ENCODE data around the gene STARD5.

Gene STARD5

GRCh38 chr15:81358248-81358647, 34.3 kb upstream of the STARD5 start:
- TF ChIP-seq MAX (IDR thresholded peaks at IDR 0.05) (no peak), TCF12 (IDR thresholded peaks at IDR 0.05; ENCODE audit: low read depth) (no peak), USF1 (IDR thresholded peaks at IDR 0.05) (no peak), NFIC (IDR thresholded peaks at IDR 0.05) (no peak), YY1 (IDR thresholded peaks at IDR 0.05; ENCODE audit: low read depth) (no peak), EGR1 (IDR thresholded peaks at IDR 0.05) (no peak), TEAD4 (IDR thresholded peaks at IDR 0.05) (no peak), RAD21 (IDR thresholded peaks at IDR 0.05; ENCODE audit: low read depth) (no peak)

GRCh38 chr15:81357180-81357686, 33.3 kb upstream of the STARD5 start:
- no peak for TF ChIP-seq ZBTB7A (IDR thresholded peaks at IDR 0.05; ENCODE audit: low read depth)
- no peak for TF ChIP-seq MAX (IDR thresholded peaks at IDR 0.05)
- no peak for TF ChIP-seq NFIC (IDR thresholded peaks at IDR 0.05)
- no peak for TF ChIP-seq REST (IDR thresholded peaks at IDR 0.05; ENCODE audit: low read depth)
- TF ChIP-seq FOXM1 (IDR thresholded peaks at IDR 0.05; ENCODE audit: borderline replicate concordance, low read depth): no peak
- no peak for TF ChIP-seq TCF12 (IDR thresholded peaks at IDR 0.05; ENCODE audit: low read depth)
- no peak for TF ChIP-seq USF1 (IDR thresholded peaks at IDR 0.05)
- TF ChIP-seq EP300 (IDR thresholded peaks at IDR 0.05; ENCODE audit: borderline replicate concordance): no peak
- TF ChIP-seq TEAD4 (IDR thresholded peaks at IDR 0.05): no peak
- no peak for TF ChIP-seq EGR1 (IDR thresholded peaks at IDR 0.05)
- TF ChIP-seq RAD21 (IDR thresholded peaks at IDR 0.05; ENCODE audit: low read depth): no peak
- TF ChIP-seq CEBPB (IDR thresholded peaks at IDR 0.05): no peak
- TF ChIP-seq CREB1 (IDR thresholded peaks at IDR 0.05; ENCODE audit: low read depth): no peak

GRCh38 chr15:81356252-81356651, 32.3 kb upstream of the STARD5 start:
- TF ChIP-seq TEAD4 (IDR thresholded peaks at IDR 0.05): no peak

- no peak for TF ChIP-seq CREB1 (IDR thresholded peaks at IDR 0.05; ENCODE audit: low read depth)
- no peak for TF ChIP-seq REST (IDR thresholded peaks at IDR 0.05; ENCODE audit: low read depth)
- no peak for TF ChIP-seq RAD21 (IDR thresholded peaks at IDR 0.05; ENCODE audit: low read depth)
- TF ChIP-seq TEAD4 (IDR thresholded peaks at IDR 0.05): no peak
- no peak for TF ChIP-seq TCF12 (IDR thresholded peaks at IDR 0.05; ENCODE audit: low read depth)
- no peak for TF ChIP-seq EP300 (IDR thresholded peaks at IDR 0.05; ENCODE audit: borderline replicate concordance)
- no peak for TF ChIP-seq FOXM1 (IDR thresholded peaks at IDR 0.05; ENCODE audit: borderline replicate concordance, low read depth)
- no peak for TF ChIP-seq NFIC (IDR thresholded peaks at IDR 0.05)
- TF ChIP-seq CEBPB (IDR thresholded peaks at IDR 0.05): no peak
- no peak for TF ChIP-seq MAX (IDR thresholded peaks at IDR 0.05)
- TF ChIP-seq EGR1 (IDR thresholded peaks at IDR 0.05): no peak
- TF ChIP-seq TAF1 (IDR thresholded peaks at IDR 0.05; ENCODE audit: low read depth): no peak
- TF ChIP-seq USF1 (IDR thresholded peaks at IDR 0.05): no peak
- TF ChIP-seq ZBTB7A (IDR thresholded peaks at IDR 0.05; ENCODE audit: low read depth): no peak
- no peak for TF ChIP-seq YY1 (IDR thresholded peaks at IDR 0.05; ENCODE audit: low read depth)
Measured at GRCh38 chr15:81351651-81352050, 27.7 kb upstream of the STARD5 start.

- no peak for TF ChIP-seq ZBTB7A (IDR thresholded peaks at IDR 0.05; ENCODE audit: low read depth)
Measured at GRCh38 chr15:81349271-81349670, 25.3 kb upstream of the STARD5 start.

GRCh38 chr15:81347910-81348309, 24.0 kb upstream of the STARD5 start:
- TF ChIP-seq NFIC (IDR thresholded peaks at IDR 0.05) (no peak), TCF12 (IDR thresholded peaks at IDR 0.05; ENCODE audit: low read depth) (no peak), RAD21 (IDR thresholded peaks at IDR 0.05; ENCODE audit: low read depth) (no peak), ZBTB7A (IDR thresholded peaks at IDR 0.05; ENCODE audit: low read depth) (no peak), EP300 (IDR thresholded peaks at IDR 0.05; ENCODE audit: borderline replicate concordance) (no peak), FOXM1 (IDR thresholded peaks at IDR 0.05; ENCODE audit: borderline replicate concordance, low read depth) (no peak), CREB1 (IDR thresholded peaks at IDR 0.05; ENCODE audit: low read depth) (no peak), USF1 (IDR thresholded peaks at IDR 0.05) (no peak), MAX (IDR thresholded peaks at IDR 0.05) (no peak), REST (IDR thresholded peaks at IDR 0.05; ENCODE audit: low read depth) (no peak), YY1 (IDR thresholded peaks at IDR 0.05; ENCODE audit: low read depth) (no peak), EGR1 (IDR thresholded peaks at IDR 0.05) (no peak), TAF1 (IDR thresholded peaks at IDR 0.05; ENCODE audit: low read depth) (no peak), CEBPB (IDR thresholded peaks at IDR 0.05) (no peak), TEAD4 (IDR thresholded peaks at IDR 0.05) (no peak)
